Upper lobe of right lung (tissue), 1 donor: ENCODE results near the gene COPG2. TPM values are rescaled to one million over a fixed set of nuclear protein-coding genes. Genes with fewer than 3 reads are reported as not detected.

Experiments
- ATAC-seq: fragments of 200-7000 bp; cut with Tn5 transposase; one replicate; pipeline ENCODE4 v1.9.1; 2020; ENCODE audit warnings: mild to moderate bottlenecking, moderate library complexity
- DNase-seq: peaks from one replicate; pipeline ENCODE4 v3.0.0-alpha.2; 2020
- H3K27ac ChIP-seq: fragments of 200-600 bp; one replicate; pipeline ENCODE4 v1.8.0; 2022
- H3K27me3 ChIP-seq: fragments of 200-600 bp; one replicate; pipeline ENCODE4 v1.8.0; 2022; ENCODE audit warnings: mild to moderate bottlenecking
- H3K36me3 ChIP-seq: fragments of 200-600 bp; one replicate; pipeline ENCODE4 v1.8.0; 2022
- H3K4me1 ChIP-seq: fragments of 200-600 bp; one replicate; pipeline ENCODE4 v1.8.0; 2022
- H3K4me3 ChIP-seq: fragments of 200-600 bp; one replicate; pipeline ENCODE4 v1.8.0; 2022; ENCODE audit warnings: mild to moderate bottlenecking
- H3K9me3 ChIP-seq: fragments of 200-600 bp; one replicate; pipeline ENCODE4 v1.8.0; 2022
- intact Hi-C: fragments of 100-400 bp; cut with DNase I; formaldehyde crosslinking; loops from one replicate; pipeline ENCODE4 v1.11.0; 2022
- total RNA-seq: library from RNA; stranded (reverse); fragmentation: NEBNext Ultra II Directional; extraction: Animal tissue kit (Norgen Biotek cat#: 25700); gene quantifications from one replicate; pipeline ENCODE4 v1.2.1, GENCODE V29; 2021
- TF ChIP-seq, protein P1 (sequence below): fragments of 200-600 bp; IDR thresholded peaks from one replicate; pipeline ENCODE4 v1.8.0; 2022; ENCODE audit warnings: antibody characterized with exemption
- donor health status: DM: no; HTN: yes; CAD: no; lungs with severe emphysema.

The COPG2 gene
- total RNA-seq, 1 donor from 2014 or later, result 16.3 TPM

DNA sequence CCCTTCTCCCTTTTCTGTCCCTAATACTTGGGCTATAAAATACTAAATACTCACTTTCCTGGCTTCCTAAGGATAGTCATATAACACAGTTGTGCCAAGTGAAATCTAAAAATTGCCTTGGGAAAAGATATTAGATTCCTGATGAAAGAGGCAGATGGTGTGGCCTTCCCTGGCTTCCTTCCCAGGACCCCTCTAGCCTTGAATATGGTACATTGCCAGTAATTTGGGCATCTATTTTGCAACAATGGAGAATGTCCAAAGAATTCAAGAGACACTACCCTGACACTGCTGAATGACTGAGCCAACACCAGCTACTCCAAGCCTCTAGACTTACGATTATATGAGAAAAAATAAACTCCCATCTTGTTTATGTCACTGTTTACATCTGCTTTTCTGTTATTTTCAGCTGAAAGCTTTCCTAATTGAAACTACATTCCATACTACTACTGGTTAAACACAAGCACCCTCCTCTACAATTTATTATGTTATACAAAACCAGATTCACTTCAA lies 17.9 kb downstream of the COPG2 start:
- Histone ChIP-seq H3K27ac (no peak overlapping the region), H3K9me3 (no peaks in the 10 kb centered on the region), H3K27me3 (no peaks in the 10 kb centered on the region), H3K4me3 (no peak overlapping the region), H3K36me3 (no peaks in the 10 kb centered on the region), H3K4me1 (no peaks in the 10 kb centered on the region)
- no peak for ATAC-seq
- DNase-seq, result no peak
- intact Hi-C loops, result no loop called here
- TF ChIP-seq, protein P1, sequence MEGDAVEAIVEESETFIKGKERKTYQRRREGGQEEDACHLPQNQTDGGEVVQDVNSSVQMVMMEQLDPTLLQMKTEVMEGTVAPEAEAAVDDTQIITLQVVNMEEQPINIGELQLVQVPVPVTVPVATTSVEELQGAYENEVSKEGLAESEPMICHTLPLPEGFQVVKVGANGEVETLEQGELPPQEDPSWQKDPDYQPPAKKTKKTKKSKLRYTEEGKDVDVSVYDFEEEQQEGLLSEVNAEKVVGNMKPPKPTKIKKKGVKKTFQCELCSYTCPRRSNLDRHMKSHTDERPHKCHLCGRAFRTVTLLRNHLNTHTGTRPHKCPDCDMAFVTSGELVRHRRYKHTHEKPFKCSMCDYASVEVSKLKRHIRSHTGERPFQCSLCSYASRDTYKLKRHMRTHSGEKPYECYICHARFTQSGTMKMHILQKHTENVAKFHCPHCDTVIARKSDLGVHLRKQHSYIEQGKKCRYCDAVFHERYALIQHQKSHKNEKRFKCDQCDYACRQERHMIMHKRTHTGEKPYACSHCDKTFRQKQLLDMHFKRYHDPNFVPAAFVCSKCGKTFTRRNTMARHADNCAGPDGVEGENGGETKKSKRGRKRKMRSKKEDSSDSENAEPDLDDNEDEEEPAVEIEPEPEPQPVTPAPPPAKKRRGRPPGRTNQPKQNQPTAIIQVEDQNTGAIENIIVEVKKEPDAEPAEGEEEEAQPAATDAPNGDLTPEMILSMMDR, result no peak

DNA sequence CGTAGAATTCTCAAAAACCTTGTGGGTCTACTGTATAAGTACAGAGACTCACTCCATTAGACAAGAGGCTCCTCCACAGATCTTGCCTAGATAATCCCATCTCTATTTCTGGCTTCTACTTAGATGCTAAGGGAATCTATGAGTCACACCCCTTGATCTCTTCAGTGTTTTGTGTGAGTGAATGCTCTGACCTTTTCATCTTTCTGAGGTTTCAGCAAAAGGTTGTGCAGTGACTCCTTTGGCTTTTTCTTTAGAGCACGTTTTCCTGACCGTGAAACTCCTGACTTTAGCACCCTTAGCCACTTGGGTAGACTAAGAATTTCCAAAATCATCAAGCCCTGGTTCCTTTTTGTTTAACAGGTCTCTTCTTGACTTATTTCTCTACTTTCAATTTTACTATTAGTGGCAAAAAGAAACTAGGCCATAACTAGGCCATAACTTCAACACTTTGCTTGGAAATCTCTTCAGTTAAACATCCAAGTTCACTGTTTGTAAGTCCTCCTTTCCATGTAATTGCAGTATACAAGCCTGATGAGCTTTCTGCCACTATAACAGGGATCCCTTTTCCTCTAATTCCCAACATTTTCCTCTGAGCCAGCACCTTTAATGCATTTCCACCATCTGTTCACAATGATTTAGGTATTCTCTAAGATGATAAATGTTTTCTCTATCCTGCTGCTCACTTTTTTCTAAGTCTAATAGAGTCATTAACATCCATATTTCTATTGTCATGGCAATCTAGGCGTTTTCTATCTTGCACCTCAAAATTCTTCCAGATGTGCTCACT lies 19.4 kb downstream of the COPG2 start:
- H3K36me3 ChIP-seq, result no peaks in the 10 kb centered on the region
- no peaks in the 10 kb centered on the region for H3K27me3 ChIP-seq
- H3K27ac ChIP-seq, result no peak overlapping the region
- no peaks in the 10 kb centered on the region for H3K4me1 ChIP-seq
- no peak for DNase-seq
- no peak for ATAC-seq
- H3K4me3 ChIP-seq, result no peak overlapping the region
- TF ChIP-seq, protein P1, result no peak
- intact Hi-C loops, result no loop called here
- H3K9me3 ChIP-seq, result no peaks in the 10 kb centered on the region

DNA sequence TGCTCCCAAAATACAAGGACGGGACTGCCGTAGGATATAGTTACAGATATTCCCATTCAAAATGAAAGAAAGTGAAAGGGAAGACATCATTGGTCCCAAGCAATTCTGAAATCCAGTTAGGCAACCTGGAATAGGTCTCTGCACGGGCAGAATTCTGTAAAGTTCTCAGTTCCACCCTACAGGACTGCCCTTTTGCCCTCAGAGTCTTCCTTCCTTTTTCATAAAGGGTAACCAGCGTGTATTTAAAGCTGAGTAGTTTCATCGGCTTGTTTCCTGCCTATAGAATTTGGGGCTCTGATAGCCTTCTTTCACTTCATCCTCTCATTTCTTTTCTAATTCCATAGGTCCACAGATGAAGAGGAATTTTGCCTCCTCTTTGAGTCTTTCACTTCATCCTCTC lies 20.0 kb downstream of the COPG2 start:
- no peak for DNase-seq

DNA sequence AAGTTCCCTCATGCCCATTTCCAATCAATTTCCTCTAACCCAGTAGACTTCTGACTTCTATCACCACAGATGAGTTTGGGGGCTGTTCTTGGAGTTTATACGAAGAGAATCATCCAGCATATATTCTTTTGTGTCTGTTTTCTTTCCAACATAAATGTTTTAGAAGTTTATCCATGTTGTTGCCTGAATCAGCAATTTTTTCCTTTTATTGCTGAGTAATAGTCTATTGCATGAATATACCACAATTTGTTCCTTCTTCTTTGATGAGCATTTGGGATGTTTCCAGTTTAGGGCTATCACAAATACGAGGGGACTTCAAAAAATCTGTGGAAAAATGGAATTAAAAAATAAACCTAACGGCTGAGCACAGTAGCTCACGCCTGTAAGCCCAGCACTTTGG lies 26.2 kb downstream of the COPG2 start:
- Histone ChIP-seq H3K27ac (no peak overlapping the region), H3K4me1 (no peaks in the 10 kb centered on the region), H3K9me3 (no peaks in the 10 kb centered on the region), H3K36me3 (no peaks in the 10 kb centered on the region), H3K27me3 (no peaks in the 10 kb centered on the region), H3K4me3 (no peak overlapping the region)
- DNase-seq (no peak), ATAC-seq (no peak)
- intact Hi-C loops, result no loop called here
- TF ChIP-seq, protein P1, result no peak

More for the DNA sequence above, 20.0 kb downstream of the COPG2 start:
- no peaks in the 10 kb centered on the region for H3K9me3 ChIP-seq
- ATAC-seq, result no peak
- H3K27me3 ChIP-seq, result no peaks in the 10 kb centered on the region
- no peak overlapping the region for H3K4me3 ChIP-seq
- no peaks in the 10 kb centered on the region for H3K36me3 ChIP-seq
- H3K27ac ChIP-seq, result no peak overlapping the region
- intact Hi-C loops, result no loop called here
- TF ChIP-seq, protein P1, result no peak
- no peaks in the 10 kb centered on the region for H3K4me1 ChIP-seq

DNA sequence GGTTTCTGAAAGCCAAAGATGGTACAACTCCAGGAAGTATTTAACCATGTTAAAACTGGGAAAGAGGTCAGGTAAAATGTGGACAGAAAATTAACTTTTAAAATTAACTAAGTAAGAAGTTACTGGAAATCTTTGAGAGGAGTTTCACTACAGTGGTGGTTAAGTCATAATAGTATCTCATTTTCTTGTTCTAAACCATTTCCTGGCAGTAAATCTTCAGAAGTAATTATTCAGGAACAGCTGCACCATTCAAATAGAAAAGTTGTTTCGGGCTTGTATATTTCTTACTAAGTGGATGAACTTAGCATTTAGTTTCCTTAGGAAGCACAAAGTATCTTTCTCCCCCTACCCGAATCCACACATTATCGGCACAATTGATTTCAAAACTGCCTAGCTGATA lies 27.1 kb downstream of the COPG2 start:
- ATAC-seq (no peak), DNase-seq (no peak)
- TF ChIP-seq, protein P1, result no peak
- Histone ChIP-seq H3K36me3 (no peaks in the 10 kb centered on the region), H3K9me3 (no peaks in the 10 kb centered on the region), H3K27ac (no peak overlapping the region), H3K4me1 (no peaks in the 10 kb centered on the region), H3K27me3 (no peaks in the 10 kb centered on the region), H3K4me3 (no peak overlapping the region)
- intact Hi-C loops, result no loop called here
